H1 (cell line): Measurements from ENCODE around the gene TNS2. TPM values are rescaled to one million over a fixed set of nuclear protein-coding genes. Genes with fewer than 3 reads are reported as not detected.

ENCODE experiments used
- CTCF ChIA-PET: fragments of 300-600 bp; sonication (Branson Sonifier 250); formaldehyde crosslinking; loops from one replicate; lab custom pipeline; 2021; ENCODE audit not compliant: partially characterized antibody; lab: Charles Lee
- POLR2A ChIA-PET: fragments of 300-600 bp; sonication (Branson Sonifier 250); formaldehyde crosslinking; loops from one replicate; lab custom pipeline; 2021; ENCODE audit warnings: inconsistent platforms; ENCODE audit not compliant: partially characterized antibody; lab: Charles Lee
- DNase-seq, 2 experiments: peaks; one replicate each; pipeline versions ENCODE4 v3.0.0 to v3.0.0-alpha.2; 2010 to 2022; ENCODE audit warnings: low spot score in 2 of 2, low read depth in 1 of 2, mixed read lengths in 1 of 2
- FAIRE-seq: peaks from 2 replicates; lab custom pipeline; 2011; peaks lifted over from hg19 to GRCh38; lab: Jason Lieb, UNC
- H2AFZ ChIP-seq: 2 replicates; pipeline ENCODE4 v1.8.1; 2012; ENCODE audit warnings: low read length, inconsistent platforms
- H2AK5ac ChIP-seq: 2 replicates; pipeline ENCODE4 v1.6.1; 2013; ENCODE audit warnings: low read depth, low read length
- H2BK120ac ChIP-seq: replicated peaks from 2 replicates; pipeline ENCODE3; 2013; ENCODE audit warnings: low read depth, low read length, inconsistent platforms
- H2BK12ac ChIP-seq: 2 replicates; pipeline ENCODE4 v1.6.1; 2013; ENCODE audit warnings: low read depth, low read length
- H2BK15ac ChIP-seq: 2 replicates; pipeline ENCODE4 v1.6.1; 2013; ENCODE audit warnings: low read length
- H2BK20ac ChIP-seq: 2 replicates; pipeline ENCODE4 v1.6.1; 2013; ENCODE audit warnings: low read length
- H2BK5ac ChIP-seq: 2 replicates; pipeline ENCODE4 v1.6.1; 2013; ENCODE audit warnings: low read depth, low read length
- H3K14ac ChIP-seq: 2 replicates; pipeline ENCODE4 v1.6.1; 2013; ENCODE audit warnings: inconsistent platforms; ENCODE audit not compliant: insufficient read length
- H3K18ac ChIP-seq: 2 replicates; pipeline ENCODE4 v1.6.1; 2013; ENCODE audit warnings: low read length; ENCODE audit errors: extremely low read depth
- H3K23ac ChIP-seq: 2 replicates; pipeline ENCODE4 v1.6.1; 2013; ENCODE audit warnings: inconsistent platforms; ENCODE audit not compliant: insufficient read length
- H3K23me2 ChIP-seq: 2 replicates; pipeline ENCODE4 v1.6.1; 2013; ENCODE audit warnings: low read depth, low read length
- H3K27ac ChIP-seq: 2 replicates; pipeline ENCODE4 v1.6.1; 2011; ENCODE audit warnings: low read depth, low read length, inconsistent platforms
- H3K27me3 ChIP-seq, 4 experiments: replicated peaks in 1 of 4; 1 replicate in 1 of 4; 2 replicates in 3 of 4; pipeline versions ENCODE4 v1.6.1 to v1.8.1; 2011 to 2013; ENCODE audit warnings: low read length in 3 of 4, mild to moderate bottlenecking in 3 of 4, inconsistent platforms in 2 of 4, mixed read lengths in 2 of 4, moderate library complexity in 1 of 4; ENCODE audit not compliant: control insufficient read depth in 3 of 4, insufficient read depth in 3 of 4; ENCODE audit errors: extremely low read depth in 1 of 4
- H3K36me3 ChIP-seq, 4 experiments: 2 replicates each; pipeline versions ENCODE4 v1.6.1 to v1.8.1; 2011 to 2013; ENCODE audit warnings: mild to moderate bottlenecking in 4 of 4, low read length in 3 of 4, moderate library complexity in 2 of 4, control low read depth in 1 of 4, inconsistent platforms in 1 of 4; ENCODE audit not compliant: insufficient read depth in 4 of 4, control insufficient read depth in 2 of 4
- H3K4ac ChIP-seq: replicated peaks from 2 replicates; pipeline ENCODE3; 2013; ENCODE audit warnings: low read length, low read depth, mixed read lengths, inconsistent platforms; ENCODE audit not compliant: insufficient read length
- H3K4me1 ChIP-seq, 4 experiments: replicated peaks in 1 of 4; 1 replicate in 1 of 4; 2 replicates in 3 of 4; pipeline versions ENCODE4 v1.6.1 to v1.8.1; 2011 to 2013; ENCODE audit warnings: low read length in 3 of 4, inconsistent platforms in 2 of 4, mixed read lengths in 1 of 4; ENCODE audit not compliant: insufficient read depth in 4 of 4, control insufficient read depth in 3 of 4
- H3K4me2 ChIP-seq, 2 experiments: 2 replicates each; pipeline versions ENCODE4 v1.6.1 to v1.8.1; 2011 to 2013; ENCODE audit warnings: low read depth in 2 of 2, low read length in 2 of 2, control low read depth in 1 of 2, inconsistent platforms in 1 of 2, mild to moderate bottlenecking in 1 of 2; ENCODE audit not compliant: insufficient read depth in 1 of 2
- H3K4me3 ChIP-seq, 4 experiments: fragments of 200-600, 300-600 bp in 1 of 4; sonication (generic), shearing (Covaris generic), sonication (Bioruptor Twin) in 1 of 4; 2 replicates each; pipeline versions ENCODE4 v1.5.1 to v1.8.1; 2011 to 2016; ENCODE audit warnings: low read length in 4 of 4, low read depth in 3 of 4, control low read depth in 2 of 4, inconsistent platforms in 2 of 4, mild to moderate bottlenecking in 2 of 4, mixed read lengths in 1 of 4, moderate library complexity in 1 of 4; ENCODE audit not compliant: insufficient read depth in 2 of 4; ENCODE audit errors: extremely low read depth in 1 of 4
- H3K56ac ChIP-seq: replicated peaks from 2 replicates; pipeline ENCODE3; 2013; ENCODE audit warnings: low read depth, mild to moderate bottlenecking, mixed read lengths, low read length, inconsistent platforms; ENCODE audit not compliant: insufficient read length
- H3K79me1 ChIP-seq: 2 replicates; pipeline ENCODE4 v1.6.1; 2013; ENCODE audit warnings: low read depth, low read length, control low read depth
- H3K79me2 ChIP-seq, 2 experiments: 2 replicates each; pipeline versions ENCODE4 v1.6.1 to v1.8.1; 2012 to 2013; ENCODE audit warnings: low read length in 2 of 2, mild to moderate bottlenecking in 2 of 2, inconsistent platforms in 1 of 2; ENCODE audit not compliant: insufficient read depth in 2 of 2, control insufficient read depth in 1 of 2
- H3K9ac ChIP-seq, 4 experiments: replicated peaks in 1 of 4; 1 replicate in 1 of 4; 2 replicates in 3 of 4; pipeline versions ENCODE4 v1.6.1 to v1.8.1; 2011 to 2013; ENCODE audit warnings: low read depth in 3 of 4, low read length in 3 of 4, control low read depth in 2 of 4, mild to moderate bottlenecking in 2 of 4, moderate library complexity in 2 of 4, inconsistent platforms in 1 of 4; ENCODE audit errors: extremely low read depth in 1 of 4
- H3K9me3 ChIP-seq, 2 experiments: 2 replicates each; pipeline versions ENCODE4 v1.6.1 to v1.8.1; 2012 to 2013; ENCODE audit warnings: mild to moderate bottlenecking in 2 of 2, moderate library complexity in 2 of 2, control low read depth in 1 of 2, inconsistent platforms in 1 of 2, low read depth in 1 of 2, low read length in 1 of 2, mixed read lengths in 1 of 2; ENCODE audit not compliant: insufficient read depth in 2 of 2
- H4K20me1 ChIP-seq, 2 experiments: replicated peaks in 1 of 2; 2 replicates each; pipeline versions ENCODE3 to v1.8.1; 2011 to 2013; ENCODE audit warnings: inconsistent platforms in 2 of 2, low read length in 2 of 2, mild to moderate bottlenecking in 1 of 2; ENCODE audit not compliant: insufficient read depth in 2 of 2, control insufficient read depth in 1 of 2
- H4K5ac ChIP-seq: 2 replicates; pipeline ENCODE4 v1.6.1; 2013; ENCODE audit warnings: low read length, low read depth, mixed read lengths, inconsistent platforms; ENCODE audit not compliant: insufficient read length
- H4K8ac ChIP-seq: 2 replicates; pipeline ENCODE4 v1.8.0; 2013; ENCODE audit warnings: mild to moderate bottlenecking, moderate library complexity, low read length, inconsistent platforms; ENCODE audit not compliant: insufficient read depth; ENCODE audit errors: extremely low read depth
- H4K91ac ChIP-seq: replicated peaks from 2 replicates; pipeline ENCODE3; 2013; ENCODE audit warnings: low read length, mixed read lengths, inconsistent platforms; ENCODE audit not compliant: insufficient read length
- CTCF ChIP-seq, 3 experiments: IDR thresholded peaks; 1 replicate in 2 of 3; 2 replicates in 1 of 3; pipeline versions ENCODE4 v1.5.1 to v1.6.1; 2011; ENCODE audit warnings: low read length in 3 of 3, mild to moderate bottlenecking in 3 of 3, inconsistent platforms in 2 of 3, low read depth in 1 of 3, moderate library complexity in 1 of 3; ENCODE audit not compliant: insufficient read depth in 1 of 3; ENCODE audit errors: control extremely low read depth in 1 of 3
- RXRA ChIP-seq: IDR thresholded peaks from 2 replicates; pipeline ENCODE4 v1.6.1; 2011; ENCODE audit warnings: low read depth, mild to moderate bottlenecking, low read length, moderate library complexity; ENCODE audit not compliant: insufficient read depth
- SIRT6 ChIP-seq: IDR thresholded peaks from one replicate; pipeline ENCODE4 v1.7.1; 2012; ENCODE audit warnings: low read length, inconsistent platforms
- whole genome bisulfite sequencing, 2 experiments: shearing (Covaris generic) in 1 of 2; methylation state at CpG; one replicate each; pipeline versions ENCODE4 v1.1.6 to v1.1.7; 2013 to 2015; ENCODE audit warnings: low lambda C conversion rate in 2 of 2, mixed read lengths in 2 of 2, inconsistent platforms in 1 of 2, low coverage in 1 of 2, missing lambda C conversion rate in 1 of 2; ENCODE audit not compliant: insufficient replicate concordance in 2 of 2, insufficient coverage in 1 of 2, insufficient read length in 1 of 2; ENCODE audit errors: extremely low coverage in 1 of 2, missing lambda C conversion rate in 1 of 2; 5-methylcytosine and 5-hydroxymethylcytosine counted together
- polyA plus RNA-seq, 7 experiments: library from polyadenylated mRNA; depleted of rRNA in 3 of 7; stranded (reverse) in 5 of 7; unstranded in 2 of 7; fragments of >200 nt in 5 of 7; fragments of 200-250 nt in 2 of 7; gene quantifications; 1 replicate in 5 of 7; 2 replicates in 1 of 7; 4 replicates in 1 of 7; pipeline versions ENCODE4 v1.2.1 to v1.2.3, GENCODE V29; 2011 to 2013; ENCODE audit warnings: missing spikeins in 2 of 7, mixed read lengths in 2 of 7
- total RNA-seq: library from RNA; stranded (reverse); fragmentation: NEBNext Ultra II Directional; extraction: Animal tissue kit (Norgen Biotek cat#: 25700); gene quantifications from 2 replicates; pipeline ENCODE4 v1.2.1, GENCODE V29; 2021

Gene TNS2
- total and polyA plus RNA-seq, 2 of the 8 experiments (the other 6 are each of a cell fraction or from before 2014, with no cell fraction given), result 2.8 to 4.7 TPM

- TF ChIP-seq SIRT6, result no peak
- TF ChIP-seq RXRA, result no peak
- TF ChIP-seq CTCF (IDR thresholded peaks at IDR 0.05; ENCODE audit: control extremely low read depth in 1 of 3, insufficient read depth in 1 of 3, low read depth in 1 of 3, low read length in 3 of 3), result no peak
- Histone ChIP-seq H2BK120ac (no peak overlapping the region), H3K4me2 (no peak overlapping the region), H3K23me2 (no peaks in the 10 kb centered on the region), H3K79me1 (no peaks in the 10 kb centered on the region), H4K20me1 (no peaks in the 10 kb centered on the region), H2BK20ac (no peak overlapping the region), H4K91ac (no peak overlapping the region), H3K27me3 (no peaks in the 10 kb centered on the region), H3K27ac (no peak overlapping the region), H4K8ac (no peak overlapping the region; the same call in 1 of the 2 replicates), H3K36me3 (no peaks in the 10 kb centered on the region), H2BK5ac (no peak overlapping the region), H3K4ac (no peak overlapping the region), H3K14ac (no peak overlapping the region), H2AK5ac (no peak overlapping the region), H3K9ac (no peak overlapping the region), H2AFZ (peak overlapping the region; percentile 66; the same call in 1 of the 2 replicates), H2BK15ac (no peak overlapping the region), H3K56ac (no peak overlapping the region), H3K9me3 (peaks cover 3 to 6% of the 10 kb centered on the region in 2 experiments; a peak in 3 of 4 replicates), H4K5ac (no peak overlapping the region), H3K4me3 (no peak overlapping the region), H3K79me2 (no peaks in the 10 kb centered on the region), H3K23ac (no peak overlapping the region), H3K18ac (no peak overlapping the region), H2BK12ac (no peak overlapping the region), H3K4me1 (peaks cover 0 to 3% (median 2%) of the 10 kb centered on the region in 4 experiments; a peak in 3 of 7 replicates)
- DNase-seq (no peak), FAIRE-seq (no peak)
- POLR2A ChIA-PET, result no interaction called here
- CTCF ChIA-PET, result interaction anchor here (0.5 to 4.8 kb wide), 6 partner anchors 14 to 57 kb away, joined by 3 to 20 read pairs (median 4); partner anchors contain the start of gene IGFBP6
- WGBS, 2 experiments, result 88% methylated on average over 12 of the region's 12 CpGs; no CpG with 5 or more reads in 1 of the 2 experiments
Observed at GRCh38 chr12:53113136-53113705, 63.4 kb downstream of the TNS2 start.
